Endothelial cell of umbilical vein (primary cell): ENCODE data around the gene SLC25A15. TPM values are rescaled to one million over a fixed set of nuclear protein-coding genes. Genes with fewer than 3 reads are reported as not detected.
"Not testable (repeated sequence)": the region's sequence is repeated elsewhere in the genome, so short reads cannot be mapped to it uniquely, and the experiment has no call there.

Experiments
- BruUV-seq: library from RNA; stranded (reverse); fragments of 400-500 nt; replicated peaks from 2 replicates; lab custom pipeline; 2021; lab: Mats Ljungman, UMichigan
- CTCF ChIA-PET: fragments of 300-600, 350-600 bp; sonication (Branson Sonifier 250); formaldehyde crosslinking; loops from one replicate; lab custom pipeline; 2021; ENCODE audit warnings: antibody characterized with exemption, inconsistent platforms; lab: Charles Lee
- POLR2A ChIA-PET: fragments of 300-600, 350-600 bp; sonication (Branson Sonifier 250); formaldehyde crosslinking; loops from one replicate; lab custom pipeline; 2021; ENCODE audit warnings: antibody characterized with exemption, inconsistent platforms; lab: Charles Lee
- DNase-seq: peaks from one replicate; pipeline ENCODE4 v3.0.0-alpha.2; 2011; ENCODE audit warnings: low read depth, low spot score
- FAIRE-seq: peaks from 2 replicates; lab custom pipeline; 2011; peaks lifted over from hg19 to GRCh38; lab: Jason Lieb, UNC
- H2AFZ ChIP-seq: 2 replicates; pipeline ENCODE4 v1.6.0; 2012; ENCODE audit warnings: low read depth, low read length, control low read depth, inconsistent platforms
- H3K27ac ChIP-seq: 2 replicates; pipeline ENCODE4 v1.5.1; 2011; ENCODE audit warnings: low read depth, mild to moderate bottlenecking, control low read depth, low read length, moderate library complexity; ENCODE audit not compliant: insufficient read depth
- H3K27me3 ChIP-seq, 2 experiments: 2 replicates each; pipeline versions ENCODE4 v1.6.0 to v1.6.1; 2011; ENCODE audit warnings: low read length in 2 of 2, mixed read lengths in 1 of 2; ENCODE audit not compliant: control insufficient read depth in 2 of 2, insufficient read depth in 2 of 2
- H3K36me3 ChIP-seq, 2 experiments: 2 replicates in 1 of 2; 3 replicates in 1 of 2; pipeline ENCODE4 v1.5.1; 2011; ENCODE audit warnings: low read length in 2 of 2, mild to moderate bottlenecking in 1 of 2, moderate library complexity in 1 of 2; ENCODE audit not compliant: control insufficient read depth in 2 of 2, insufficient read depth in 2 of 2; ENCODE audit errors: extremely low read depth in 1 of 2
- H3K4me1 ChIP-seq: 3 replicates; pipeline ENCODE4 v1.5.1; 2011; ENCODE audit warnings: mild to moderate bottlenecking, low read length; ENCODE audit not compliant: control insufficient read depth, insufficient read depth; ENCODE audit errors: extremely low read depth
- H3K4me2 ChIP-seq: 2 replicates; pipeline ENCODE4 v1.6.1; 2011; ENCODE audit warnings: low read length, control low read depth, mixed read lengths; ENCODE audit not compliant: insufficient read depth
- H3K4me3 ChIP-seq, 3 experiments: fragments of 200-600 bp in 1 of 3; sonication (generic), shearing (Covaris generic) in 1 of 3; replicated peaks in 1 of 3; 2 replicates each; pipeline ENCODE4 v1.5.1; 2011 to 2016; ENCODE audit warnings: control low read depth in 3 of 3, low read length in 3 of 3, mild to moderate bottlenecking in 2 of 3, inconsistent platforms in 1 of 3, low read depth in 1 of 3, moderate library complexity in 1 of 3; ENCODE audit not compliant: insufficient read depth in 1 of 3
- H3K79me2 ChIP-seq: 2 replicates; pipeline ENCODE4 v1.6.0; 2012; ENCODE audit warnings: low read length, inconsistent platforms; ENCODE audit not compliant: control insufficient read depth, insufficient read depth
- H3K9ac ChIP-seq: replicated peaks from 2 replicates; pipeline ENCODE3; 2011; ENCODE audit warnings: low read length, control low read depth; ENCODE audit not compliant: insufficient read depth; ENCODE audit errors: extremely low read depth
- H3K9me1 ChIP-seq: replicated peaks from 3 replicates; pipeline ENCODE4 v1.6.0; 2011; ENCODE audit warnings: mild to moderate bottlenecking, low read length; ENCODE audit not compliant: control insufficient read depth, insufficient read depth; ENCODE audit errors: extremely low read depth
- H3K9me3 ChIP-seq: replicated peaks from 2 replicates; pipeline ENCODE4 v1.5.1; 2012; ENCODE audit warnings: low read length, inconsistent platforms; ENCODE audit not compliant: control insufficient read depth, insufficient read depth
- H4K20me1 ChIP-seq: replicated peaks from 2 replicates; pipeline ENCODE3; 2011; ENCODE audit warnings: mild to moderate bottlenecking, low read length; ENCODE audit not compliant: control insufficient read depth, insufficient read depth; ENCODE audit errors: extremely low read depth
- EZH2 ChIP-seq: IDR thresholded peaks from 2 replicates; pipeline ENCODE4 v1.6.1; 2012; ENCODE audit warnings: borderline replicate concordance, low read depth, mild to moderate bottlenecking, moderate library complexity, low read length, inconsistent platforms; ENCODE audit not compliant: severe bottlenecking
- MYC ChIP-seq: IDR thresholded peaks from one replicate; pipeline ENCODE4 v1.6.1; 2011; ENCODE audit warnings: mild to moderate bottlenecking, low read depth, low read length
- POLR2A ChIP-seq: IDR thresholded peaks from 2 replicates; pipeline ENCODE4 v1.6.1; 2012; ENCODE audit warnings: low read depth, mild to moderate bottlenecking, control low read depth, low read length
- dilution Hi-C: fragments of 300-500 bp; cut with MboI; formaldehyde crosslinking; loops from one replicate; pipeline ENCODE4 v1.15.0; 2019; ENCODE audit warnings: low sequenced_read_pairs; ENCODE audit not compliant: extremely low pct_ligation_motif_present
- intact Hi-C: fragments of 100-400 bp; cut with micrococcal nuclease; formaldehyde crosslinking; loops from one replicate; pipeline ENCODE4 v1.10.0; 2022
- polyA plus RNA-seq, 4 experiments: library from polyadenylated mRNA; depleted of rRNA in 3 of 4; stranded (reverse) in 3 of 4; unstranded in 1 of 4; fragments of >200 nt; gene quantifications; 2 replicates each; pipeline versions ENCODE4 v1.2.1 to v1.2.3, GENCODE V29; 2011 to 2012; ENCODE audit warnings: missing spikeins in 1 of 4
- total RNA-seq: library from RNA; stranded (reverse); gene quantifications from 2 replicates; pipeline ENCODE4 v1.2.3, GENCODE V29; 2021

SLC25A15 gene
- total and polyA plus RNA-seq, 2 donors (not counting 3 experiments of a cell fraction or from before 2014, with no cell fraction given), result 6.8 to 11.5 TPM

- TSS peak; percentile 89 for BruUV-seq
- DNase-seq, H3K9me3 ChIP-seq, H3K36me3 ChIP-seq, H3K27me3 ChIP-seq, H3K79me2 ChIP-seq, POLR2A ChIA-PET, dilution Hi-C loops, H3K9me1 ChIP-seq, H4K20me1 ChIP-seq, FAIRE-seq: not testable (repeated sequence)
- H3K27ac ChIP-seq, result peak overlapping the region; percentile 37
- peaks cover 11% of the 10 kb centered on the region for H3K4me1 ChIP-seq
- H3K9ac ChIP-seq, result peak overlapping the region; percentile 82
- H3K4me3 ChIP-seq, result peak overlapping the region; percentile 57 to 66 (median 58)
- peak overlapping the region; percentile 94 for H2AFZ ChIP-seq
- CTCF ChIA-PET, result interaction anchor here (1.5 to 3.8 kb wide), 5 partner anchors 11 to 1105 kb away, joined by 4 to 23 read pairs (median 15); no protein-coding TSS in a partner anchor
- peak overlapping the region; percentile 50 for H3K4me2 ChIP-seq
- intact Hi-C loops, result loop anchor here (1.0 kb wide), 2 partner anchors 17 to 133 kb away; partner anchors contain the start of gene MRPS31
Measured at GRCh38 chr13:40788540-40789274, 704 bp upstream of the SLC25A15 start.

DNA sequence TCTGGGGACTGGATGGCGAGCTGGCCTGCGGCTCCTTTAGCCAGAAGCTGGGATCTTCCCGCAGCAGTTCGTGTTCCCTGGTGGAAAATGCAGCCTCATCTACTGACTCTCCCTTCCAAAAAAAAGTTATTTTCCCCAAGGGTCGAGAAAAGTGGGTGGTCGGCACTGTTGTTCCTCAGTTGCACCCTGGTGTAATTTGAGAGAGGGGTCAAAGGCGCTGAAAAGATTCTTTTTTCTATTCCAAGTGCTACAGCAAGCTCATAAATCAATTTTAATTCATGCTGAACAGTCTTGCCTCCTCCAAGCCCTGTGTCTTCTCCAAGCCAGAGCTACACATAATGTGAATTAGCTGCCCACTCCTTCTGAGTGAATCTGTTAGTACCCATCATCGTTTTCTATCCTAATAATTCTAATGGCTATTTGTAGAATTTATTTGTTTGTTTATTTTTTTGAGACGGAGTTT, 774 bp downstream of the SLC25A15 start:
- dilution Hi-C loops (no loop called here), intact Hi-C loops (no loop called here)
- no peaks in the 10 kb centered on the region for H3K9me1 ChIP-seq
- TF ChIP-seq EZH2 (no peak), MYC (no peak), POLR2A (no peak)
- peak overlapping the region; percentile 37 for H3K27ac ChIP-seq
- H3K79me2 ChIP-seq, result peaks cover 3% of the 10 kb centered on the region
- H3K27me3 ChIP-seq, result no peaks in the 10 kb centered on the region
- H3K4me3 ChIP-seq, result peak overlapping the region; percentile 57 to 66 (median 58)
- peak overlapping the region; percentile 50 for H3K4me2 ChIP-seq
- H3K4me1 ChIP-seq, result peaks cover 11% of the 10 kb centered on the region
- POLR2A ChIA-PET, result no interaction called here
- BruUV-seq, result no TSS peak
- peak overlapping the region; percentile 82 for H3K9ac ChIP-seq
- H2AFZ ChIP-seq, result peak overlapping the region; percentile 94
- H4K20me1 ChIP-seq, result no peaks in the 10 kb centered on the region
- H3K9me3 ChIP-seq, result no peaks in the 10 kb centered on the region
- H3K36me3 ChIP-seq, result no peaks in the 10 kb centered on the region
- FAIRE-seq (peak; percentile 54), DNase-seq (no peak)
- CTCF ChIA-PET, result interaction anchor here (1.2 to 2.8 kb wide), 7 partner anchors 8 to 1107 kb away, joined by 3 to 23 read pairs (median 4); no protein-coding TSS in a partner anchor
